ENCODE measurements around the gene GMIP. TPM values are rescaled to one million over a fixed set of nuclear protein-coding genes. Genes with fewer than 3 reads are reported as not detected.

The GMIP gene
- total RNA-seq, 1 donor: 6.5 TPM

- Histone ChIP-seq H3K27me3 (ENCODE audit: insufficient read depth, low read length) (no peaks in the 10 kb centered on the region), H3K4me2 (ENCODE audit: insufficient read depth, low read length) (no peak overlapping the region), H3K36me3 (ENCODE audit: insufficient read depth, low read length) (no peaks in the 10 kb centered on the region), H3K4me1 (ENCODE audit: insufficient read depth, low read length) (peaks cover 8% of the 10 kb centered on the region), H3K9me3 (ENCODE audit: low read depth, low read length) (no peaks in the 10 kb centered on the region), H3K27ac (ENCODE audit: low read depth, low read length) (no peak overlapping the region), H4K20me1 (ENCODE audit: insufficient read depth, low read length) (no peaks in the 10 kb centered on the region), H3K4me3 (ENCODE audit: insufficient read depth, low read length) (no peak overlapping the region), H3K79me2 (ENCODE audit: insufficient read depth, low read length) (no peaks in the 10 kb centered on the region), H2AFZ (ENCODE audit: low read length) (no peak overlapping the region)
- DNase-seq (ENCODE audit: insufficient read length, low spot score, missing footprints): no peak
- no peak for TF ChIP-seq CTCF (IDR thresholded peaks at IDR 0.05; ENCODE audit: extremely low read depth, low read depth, low read length)
Measured at GRCh38 chr19:19623383-19623782, 20.1 kb downstream of the GMIP start.

- Histone ChIP-seq H3K36me3 (ENCODE audit: insufficient read depth, low read length) (no peaks in the 10 kb centered on the region), H3K9me3 (ENCODE audit: low read depth, low read length) (no peaks in the 10 kb centered on the region), H3K27me3 (ENCODE audit: insufficient read depth, low read length) (no peaks in the 10 kb centered on the region), H3K4me2 (ENCODE audit: insufficient read depth, low read length) (no peak overlapping the region), H3K4me1 (ENCODE audit: insufficient read depth, low read length) (peaks cover 8% of the 10 kb centered on the region), H3K79me2 (ENCODE audit: insufficient read depth, low read length) (no peaks in the 10 kb centered on the region), H4K20me1 (ENCODE audit: insufficient read depth, low read length) (no peaks in the 10 kb centered on the region), H3K4me3 (ENCODE audit: insufficient read depth, low read length) (no peak overlapping the region), H3K27ac (ENCODE audit: low read depth, low read length) (no peak overlapping the region), H2AFZ (ENCODE audit: low read length) (no peak overlapping the region)
- TF ChIP-seq CTCF (IDR thresholded peaks at IDR 0.05; ENCODE audit: extremely low read depth, low read depth, low read length): no peak
- DNase-seq (ENCODE audit: insufficient read length, low spot score, missing footprints): peak; percentile 66
Measured at GRCh38 chr19:19619849-19620210, 23.6 kb downstream of the GMIP start.

- Histone ChIP-seq H3K27me3 (ENCODE audit: insufficient read depth, low read length) (no peaks in the 10 kb centered on the region), H3K36me3 (ENCODE audit: insufficient read depth, low read length) (no peaks in the 10 kb centered on the region), H3K79me2 (ENCODE audit: insufficient read depth, low read length) (no peaks in the 10 kb centered on the region), H3K4me2 (ENCODE audit: insufficient read depth, low read length) (peak overlapping the region; percentile 81), H3K4me3 (ENCODE audit: insufficient read depth, low read length) (peak overlapping the region; percentile 71), H4K20me1 (ENCODE audit: insufficient read depth, low read length) (no peaks in the 10 kb centered on the region), H2AFZ (ENCODE audit: low read length) (peak overlapping the region; percentile 29), H3K27ac (ENCODE audit: low read depth, low read length) (no peak overlapping the region), H3K9me3 (ENCODE audit: low read depth, low read length) (no peaks in the 10 kb centered on the region), H3K4me1 (ENCODE audit: insufficient read depth, low read length) (peaks cover 8% of the 10 kb centered on the region)
- peak; percentile 48 for DNase-seq (ENCODE audit: insufficient read length, low spot score, missing footprints)
- TF ChIP-seq CTCF (IDR thresholded peaks at IDR 0.05; ENCODE audit: extremely low read depth, low read depth, low read length): no peak
Measured at GRCh38 chr19:19619181-19619848, 24.1 kb downstream of the GMIP start.

DNA sequence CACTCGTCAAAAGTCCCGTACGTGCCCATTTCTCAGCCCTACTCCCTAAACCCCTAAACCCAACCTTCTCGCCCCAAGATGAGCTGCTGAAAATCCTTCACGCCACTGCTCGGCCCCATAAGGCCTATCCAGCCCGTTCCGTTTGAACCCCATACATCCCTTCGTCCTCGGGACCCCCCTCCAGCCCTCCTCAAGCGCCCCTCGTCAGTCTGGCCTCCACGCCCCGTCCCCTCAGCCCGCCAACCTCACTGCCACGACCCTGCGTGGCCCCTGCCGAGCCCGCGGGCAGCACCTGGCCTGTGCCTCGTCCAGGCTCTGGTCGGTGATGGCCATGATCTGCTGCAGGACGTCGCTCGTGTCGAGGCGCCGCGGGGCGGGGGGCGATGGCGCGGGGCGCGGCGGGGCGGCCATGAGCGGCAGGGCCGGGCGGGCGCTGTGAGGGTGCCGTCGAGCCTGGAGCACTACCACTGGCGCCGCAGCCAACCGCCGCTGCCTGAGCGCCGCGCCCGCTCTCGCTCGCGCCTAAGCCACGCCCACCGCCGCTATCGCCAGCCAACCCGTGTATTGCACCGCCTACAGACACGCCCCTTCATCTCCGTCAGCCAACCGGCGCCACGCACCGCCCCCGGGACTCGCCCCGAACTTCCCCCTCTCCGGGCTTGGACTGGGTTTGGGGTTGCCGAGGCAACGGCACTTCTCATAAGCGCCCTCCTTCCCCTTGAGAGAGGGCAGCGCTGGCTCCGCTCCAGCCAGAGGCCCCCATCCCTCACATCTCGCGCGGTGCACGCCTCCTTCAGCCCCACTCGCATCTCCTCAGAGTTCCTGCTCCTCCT is 25.0 kb downstream of the GMIP start, which contains the start of gene PBX4:
Gene PBX4 (minus strand): TSS at position 469 of the 833 bp plus-strand sequence. CDS start 58 bp downstream, at position 411.
- peak; percentile 99 for DNase-seq (ENCODE audit: insufficient read length, low spot score, missing footprints)
- Histone ChIP-seq H3K27ac (ENCODE audit: low read depth, low read length) (no peak within 1 kb of the TSS), H3K4me2 (ENCODE audit: insufficient read depth, low read length) (peak within 1 kb of the TSS; percentile 81), H3K27me3 (ENCODE audit: insufficient read depth, low read length) (no peaks in the 10 kb centered on the region), H3K4me1 (ENCODE audit: insufficient read depth, low read length) (peaks cover 8% of the 10 kb centered on the region), H3K9me3 (ENCODE audit: low read depth, low read length) (no peaks in the 10 kb centered on the region), H3K4me3 (ENCODE audit: insufficient read depth, low read length) (peak within 1 kb of the TSS; percentile 71), H2AFZ (ENCODE audit: low read length) (peak within 1 kb of the TSS; percentile 89), H3K79me2 (ENCODE audit: insufficient read depth, low read length) (no peaks in the 10 kb centered on the region), H4K20me1 (ENCODE audit: insufficient read depth, low read length) (no peaks in the 10 kb centered on the region), H3K36me3 (ENCODE audit: insufficient read depth, low read length) (no peaks in the 10 kb centered on the region)
- no peak for TF ChIP-seq CTCF (IDR thresholded peaks at IDR 0.05; ENCODE audit: extremely low read depth, low read depth, low read length)
